ENCODE results near the gene ABHD14A. TPM values are rescaled to one million over a fixed set of nuclear protein-coding genes. Genes with fewer than 3 reads are reported as not detected.

Gene ABHD14A
- total and polyA plus RNA-seq, 2 of the 13 experiments (the other 11 are each of a cell fraction or from before 2014, with no cell fraction given) = 29.5 to 46.9 TPM

GRCh38 chr3:52024765-52025452 lies 50.0 kb downstream of the ABHD14A start (continued):
- TF ChIP-seq ZNF142 (CRISPR knock-in tag; IDR thresholded peaks at IDR 0.05) (no peak), ZNF746 (CRISPR knock-in tag; IDR thresholded peaks at IDR 0.05) (no peak)

- ChIA-PET POLR2A (no interaction called here), CTCF (ENCODE audit: low intra/inter-chr PET ratio, low total read pairs) (no interaction called here)
- DNase-seq (ENCODE audit: low spot score) = no peak
- in situ Hi-C loops (cut with HindIII; ENCODE audit: extremely low pct_ligation_motif_present, low pct_unique_long_range_greater_than_20kb) = no loop called here
- TF ChIP-seq MIXL1 (CRISPR knock-in tag; IDR thresholded peaks at IDR 0.05) = no peak
- intact Hi-C loops (cut with micrococcal nuclease; ENCODE audit: unreplicated experiment) = no loop called here
- Histone ChIP-seq H2AFZ (ENCODE audit: low read length) (no peak overlapping the region), H3K27ac (ENCODE audit: extremely low read length, insufficient read depth, low read length) (no peak overlapping the region), H3K4me3 (replicated peaks in 1 of 3; ENCODE audit: insufficient read depth in 1 of 3, low read depth in 2 of 3, low read length in 3 of 3) (no peak overlapping the region), H3K27me3 (ENCODE audit: control insufficient read depth in 1 of 2, insufficient read depth in 2 of 2, low read length in 2 of 2) (peaks cover 1 to 40% of the 10 kb centered on the region in 2 experiments; a peak in 4 of 5 replicates), H3K9me3 (ENCODE audit: low read length) (no peaks in the 10 kb centered on the region), H3K9ac (ENCODE audit: insufficient read depth, low read depth, low read length) (no peak overlapping the region), H3K36me3 (replicated peaks in 1 of 2; ENCODE audit: control insufficient read depth in 1 of 2, insufficient read depth in 2 of 2, low read length in 2 of 2) (no peaks in the 10 kb centered on the region), H3K4me2 (ENCODE audit: low read depth, low read length) (no peak overlapping the region), H3K79me2 (ENCODE audit: insufficient read depth, low read length) (no peaks in the 10 kb centered on the region), H4K20me1 (ENCODE audit: insufficient read depth, low read length) (no peaks in the 10 kb centered on the region), H3K4me1 (ENCODE audit: insufficient read depth, low read length) (peaks cover 54% of the 10 kb centered on the region)
- WGBS (ENCODE audit: low lambda C conversion rate) = 52% methylated on average over 2 of the region's 7 CpGs
- no peak for FAIRE-seq
- BruUV-seq (replicated peaks) = no TSS peak
- no peak for ATAC-seq
These were observed 50.6 kb downstream of the ABHD14A start for GRCh38 chr3:52025453-52025852.

All from HepG2 (cell line).